Ureter (tissue), 1 donor: ENCODE results near the gene CPNE2. TPM values are rescaled to one million over a fixed set of nuclear protein-coding genes. Genes with fewer than 3 reads are reported as not detected.
"Not testable (repeated sequence)": the region's sequence is repeated elsewhere in the genome, so short reads cannot be mapped to it uniquely, and the experiment has no call there.

ENCODE experiments used
- DNase-seq: peaks from one replicate; pipeline ENCODE4 v3.0.0-alpha.2; 2020; ENCODE audit warnings: low spot score
- total RNA-seq: library from RNA; stranded (reverse); gene quantifications from one replicate; pipeline ENCODE4 v1.2.4, GENCODE V29; 2023
- donor health status: DM: yes; HTN: yes; CAD: no.

CPNE2 gene
- 19.8 TPM for total RNA-seq

DNA sequence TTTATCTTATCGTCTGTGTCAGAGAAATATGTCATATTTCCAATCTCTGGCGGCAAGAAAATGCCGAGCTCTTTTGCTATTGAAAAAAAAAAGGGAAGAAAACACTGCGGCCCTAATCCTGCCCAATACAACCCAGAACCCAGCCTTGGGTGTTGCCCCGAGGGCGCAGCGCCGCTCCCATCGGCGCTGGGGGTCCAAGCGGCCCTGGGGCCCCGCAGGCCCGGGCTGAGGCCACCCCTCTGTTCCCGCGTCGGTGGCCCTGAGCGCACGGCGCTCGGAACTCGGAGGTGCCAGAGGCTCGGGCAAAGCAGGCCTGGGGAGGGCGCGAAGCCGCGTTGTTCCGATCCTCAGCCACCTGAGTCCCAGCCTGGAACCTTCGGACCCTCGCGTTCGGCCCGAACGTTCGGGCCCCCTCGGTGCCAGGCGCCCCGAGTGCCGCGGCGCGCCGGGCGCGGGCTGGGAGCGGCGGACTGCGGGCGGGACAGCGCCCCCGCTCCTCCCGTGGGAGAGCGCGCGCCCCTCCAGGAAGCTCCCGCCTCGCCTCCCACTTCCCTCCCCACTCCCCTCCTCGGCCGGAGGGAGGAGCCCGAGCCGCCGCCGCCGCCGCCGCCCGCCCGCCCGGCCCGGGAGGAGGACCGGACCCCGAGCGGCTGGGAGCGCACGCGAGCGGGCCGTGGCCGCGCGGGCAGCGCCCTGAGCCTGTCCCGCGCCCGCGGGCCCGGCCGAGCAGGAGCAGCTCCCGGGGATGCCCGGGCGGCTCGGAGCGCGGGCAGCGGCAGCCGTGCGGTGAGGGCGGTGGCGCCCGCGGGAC is at the start of gene CPNE2:
Gene CPNE2, plus strand, starts transcription at position 609 of the 811 bp plus-strand sequence. CDS start 18,160 bp downstream, outside the sequence.
- DNase-seq, result peak; percentile 56

GRCh38 chr16:57043248-57043647 is 49.1 kb upstream of the CPNE2 start:
- no peak for DNase-seq

DNA sequence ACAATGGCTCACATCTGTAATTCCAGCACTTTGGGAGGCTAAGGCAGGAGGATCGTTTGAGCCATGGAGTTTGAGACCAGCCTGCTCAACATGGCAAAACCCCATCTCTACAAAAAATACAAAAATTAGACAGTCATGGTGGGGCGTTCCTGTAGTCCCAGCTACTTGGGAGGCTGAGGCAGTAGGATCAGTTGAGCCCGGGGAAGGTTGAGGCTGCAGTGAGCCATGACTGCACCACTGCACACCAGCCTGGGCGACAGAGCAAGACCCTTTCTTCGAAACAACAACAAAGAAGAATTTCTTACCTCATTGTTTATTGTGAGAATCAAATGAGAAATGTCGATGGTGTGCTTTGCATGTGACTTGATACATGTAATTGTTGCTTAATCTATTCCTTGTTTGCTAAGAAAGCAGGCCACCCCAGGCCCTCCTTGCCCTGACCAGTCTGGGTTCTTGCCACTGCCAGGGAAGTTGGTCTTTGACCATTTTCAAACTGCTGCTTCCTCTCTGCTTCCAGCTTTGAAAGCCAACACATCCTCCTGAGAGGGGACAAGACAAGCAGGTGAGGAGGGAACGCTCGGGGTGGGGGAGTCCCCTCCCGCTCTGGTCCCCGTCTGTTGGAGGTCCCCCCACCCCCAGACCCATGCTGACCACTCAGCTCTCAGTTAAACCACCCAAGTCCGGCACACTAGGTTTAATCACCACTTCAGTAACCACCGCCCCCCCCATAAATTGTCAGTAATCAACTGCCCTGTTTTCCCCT is 47.3 kb upstream of the CPNE2 start:
- DNase-seq, result no peak

GRCh38 chr16:57045694-57046381 is 46.5 kb upstream of the CPNE2 start:
- DNase-seq, result peak; percentile 71

DNA sequence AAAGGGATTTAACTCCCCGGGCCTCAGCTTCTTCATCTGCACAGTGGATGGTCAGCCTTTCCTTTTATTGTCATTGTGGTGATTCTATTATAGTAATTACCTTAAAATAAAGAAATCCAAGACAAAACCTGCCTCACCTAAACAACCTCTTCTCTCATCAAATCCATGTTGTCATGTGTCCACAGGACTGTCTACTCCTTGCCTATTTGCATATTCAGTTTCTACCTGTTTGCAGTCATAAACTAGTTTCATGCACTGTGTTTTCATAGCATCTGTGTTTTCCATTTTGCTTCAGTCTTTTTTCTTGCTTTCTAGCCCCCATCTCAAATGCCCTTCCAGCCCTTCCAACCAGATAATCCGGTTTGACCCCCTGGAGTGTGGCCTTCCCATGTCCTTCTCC is 44.3 kb upstream of the CPNE2 start:
- DNase-seq, result no peak

GRCh38 chr16:57049678-57050077 is 42.7 kb upstream of the CPNE2 start:
- DNase-seq, result no peak

DNA sequence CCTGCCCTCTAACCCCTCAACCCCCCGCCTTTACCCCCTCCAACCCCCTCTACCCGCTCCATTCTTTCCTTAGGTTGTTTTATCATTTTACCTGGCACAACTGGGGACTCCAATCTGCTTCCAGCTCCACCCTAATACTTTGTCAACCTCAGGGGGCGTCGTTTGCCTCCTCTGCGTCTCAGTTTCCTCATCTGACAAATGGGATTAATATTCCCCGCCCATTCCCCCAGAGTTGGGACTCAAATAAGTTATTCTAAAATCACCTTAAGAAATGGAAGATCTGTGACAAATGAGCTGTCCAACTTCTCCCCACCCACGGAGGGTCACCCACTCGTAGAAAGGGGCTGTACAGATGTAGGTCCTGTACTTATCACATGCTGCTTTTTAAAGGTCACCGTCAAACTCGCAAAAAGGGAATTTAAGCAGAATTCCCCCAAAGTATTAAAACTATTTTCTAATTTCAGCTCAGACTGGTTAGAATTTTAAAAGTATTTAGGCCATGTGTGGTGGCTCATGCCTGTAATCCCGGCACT is 40.6 kb upstream of the CPNE2 start:
- DNase-seq, result no peak

DNA sequence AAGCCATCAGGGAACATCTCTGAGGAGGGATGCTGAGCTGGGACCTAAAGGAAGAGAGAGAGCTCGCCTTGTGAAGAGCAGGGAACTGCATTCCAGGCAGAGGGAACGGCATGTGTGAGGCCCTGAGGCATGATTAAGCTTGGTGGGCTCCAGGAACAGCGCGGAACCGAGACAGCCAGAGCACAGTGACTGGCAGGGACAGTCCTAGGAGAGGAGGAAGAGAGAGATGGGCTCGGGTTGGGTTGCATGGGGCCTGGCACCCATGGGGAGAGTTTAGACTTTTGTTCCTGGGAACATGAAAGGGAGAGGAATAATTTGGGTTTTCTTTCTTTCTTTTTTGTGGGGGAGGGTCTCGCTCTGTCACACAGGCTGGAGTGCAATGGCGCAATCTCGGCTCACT is 39.2 kb upstream of the CPNE2 start:
- no peak for DNase-seq

GRCh38 chr16:57054338-57054737 is 38.0 kb upstream of the CPNE2 start:
- DNase-seq, result no peak

DNA sequence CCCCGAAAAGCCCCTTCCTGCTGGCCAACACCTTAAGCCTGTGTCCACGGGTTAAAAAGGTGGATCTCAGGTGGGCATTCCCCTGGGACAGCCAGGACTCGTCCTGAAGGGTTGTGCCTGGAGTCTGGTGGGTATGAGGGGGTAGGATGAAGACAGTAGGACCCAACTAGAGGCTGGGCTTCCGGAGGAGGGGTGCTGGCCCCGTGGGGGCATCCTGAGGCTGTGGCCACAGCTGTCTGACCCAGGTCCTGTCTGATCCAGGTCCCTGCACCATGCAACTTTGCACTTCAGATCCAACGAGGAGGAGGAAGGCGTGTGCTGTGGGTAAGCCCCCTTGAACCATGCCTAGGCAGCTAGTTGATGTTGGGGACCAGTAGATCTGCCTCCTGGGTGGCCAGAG is 37.6 kb upstream of the CPNE2 start:
- DNase-seq, result no peak

DNA sequence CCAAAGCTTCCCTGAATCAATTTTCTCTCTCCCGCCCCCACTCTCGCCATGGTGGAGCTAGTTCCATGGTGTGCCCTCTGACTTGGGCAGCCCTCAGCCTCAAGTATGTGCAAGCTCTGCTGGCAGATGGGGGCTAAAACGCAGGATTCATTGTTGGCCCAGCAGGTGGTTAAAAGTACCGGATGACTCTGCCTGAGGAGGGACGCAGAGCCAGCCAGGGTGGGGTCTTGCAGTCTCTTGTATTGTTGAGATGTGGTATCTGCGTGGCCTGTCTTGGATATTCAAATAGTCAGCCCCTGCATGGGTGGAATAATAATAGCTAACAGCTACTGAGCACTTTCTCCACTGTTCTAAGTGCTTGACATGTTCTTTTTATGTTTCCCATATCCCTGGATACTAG is 36.7 kb upstream of the CPNE2 start:
- no peak for DNase-seq

DNA sequence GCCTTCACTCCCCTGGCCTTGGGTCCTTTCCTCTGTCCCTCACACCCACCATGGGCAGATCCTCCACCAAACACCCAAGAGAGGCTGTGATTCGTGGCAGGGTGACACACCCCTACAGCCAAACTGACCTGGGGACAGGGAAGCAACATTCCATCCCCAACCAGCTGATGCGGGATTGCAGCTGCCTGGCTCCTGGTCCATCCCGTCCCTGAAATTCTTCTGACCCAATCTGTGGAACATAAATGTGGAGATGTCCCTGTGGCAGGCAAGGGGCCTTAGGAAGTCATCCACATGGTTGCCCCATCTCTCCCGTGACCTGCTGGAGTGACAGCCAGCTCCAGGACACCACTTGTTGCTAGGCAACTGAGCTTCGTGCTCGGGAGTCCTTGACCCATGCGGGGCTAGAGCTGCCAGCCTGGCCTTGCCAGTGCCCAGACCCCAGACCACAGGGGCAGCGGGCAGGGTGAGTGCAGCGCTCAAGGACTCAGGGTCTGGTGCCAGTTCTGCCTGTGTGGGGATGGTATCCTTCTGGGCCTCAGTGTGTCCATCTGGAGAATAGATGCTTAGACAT is 34.0 kb upstream of the CPNE2 start:
- DNase-seq, result no peak

DNA sequence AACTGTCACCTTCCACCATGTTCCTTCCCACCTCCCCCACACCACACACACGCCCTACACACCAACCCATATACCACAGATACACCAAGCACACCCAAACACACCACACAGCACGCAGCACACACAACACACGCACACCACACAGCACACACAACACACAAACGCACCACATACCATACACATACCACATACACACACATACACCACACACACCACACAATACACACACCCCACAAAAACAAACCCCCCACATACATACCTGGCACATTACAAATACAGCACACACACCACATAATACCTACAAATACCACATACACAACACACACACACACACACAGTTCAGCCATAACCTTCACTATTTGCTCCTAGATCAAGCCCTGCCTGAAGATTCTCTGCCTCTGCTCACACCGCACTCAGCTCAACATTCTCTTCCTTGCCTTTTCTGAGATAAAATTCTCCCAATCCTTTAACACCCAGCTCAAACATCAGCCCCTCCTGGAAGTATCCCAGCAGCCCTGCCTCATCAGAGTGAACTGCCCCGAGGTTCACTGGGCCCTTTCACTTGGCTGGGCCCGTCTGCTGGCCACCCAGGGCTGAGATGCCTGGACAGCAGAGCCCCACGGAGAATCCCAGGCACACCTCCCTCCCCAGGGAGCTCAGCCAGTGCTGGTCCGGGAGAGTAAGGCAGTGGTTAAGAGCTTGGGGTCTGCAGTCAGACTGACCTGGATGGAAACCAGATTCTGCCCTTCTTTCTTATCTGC is 31.9 kb upstream of the CPNE2 start:
- DNase-seq, result no peak

DNA sequence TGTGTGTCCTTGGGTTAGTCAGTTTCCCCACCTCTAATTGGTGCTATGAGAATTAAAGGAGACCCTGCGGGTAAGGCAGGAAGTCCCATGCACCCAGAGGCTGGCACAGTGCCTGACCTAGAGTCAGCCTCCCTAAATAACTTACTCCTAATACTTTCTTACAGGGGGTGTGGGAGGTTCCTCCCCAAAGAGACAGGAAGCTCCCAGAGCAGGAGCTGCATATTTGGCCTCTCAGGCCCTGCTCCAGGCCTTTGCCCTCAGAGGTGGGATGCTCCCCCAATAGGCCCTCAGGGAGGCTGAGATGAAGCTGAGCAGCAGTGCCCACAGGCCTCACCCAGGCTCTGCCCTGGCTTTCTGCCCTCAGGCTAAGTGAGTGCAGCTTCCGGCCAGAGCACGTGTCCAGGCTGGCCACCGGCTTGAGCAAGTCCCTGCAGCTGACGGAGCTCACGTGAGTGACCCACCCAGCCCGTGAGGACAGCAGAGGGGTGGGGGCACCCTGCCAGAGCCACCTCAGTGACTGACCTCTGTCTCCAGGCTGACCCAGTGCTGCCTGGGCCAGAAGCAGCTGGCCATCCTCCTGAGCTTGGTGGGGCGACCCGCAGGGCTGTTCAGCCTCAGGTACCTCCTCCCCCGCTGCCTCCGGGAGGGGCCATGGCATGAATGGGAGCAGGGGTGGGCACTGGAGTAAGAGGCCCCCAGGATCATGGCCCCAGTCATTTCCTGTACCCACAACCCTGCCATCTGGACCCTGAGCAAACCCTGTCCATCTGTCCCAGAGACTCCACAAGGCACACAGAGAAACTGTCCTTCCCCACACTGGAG is 31.1 kb upstream of the CPNE2 start:
- DNase-seq, result peak; percentile 84

DNA sequence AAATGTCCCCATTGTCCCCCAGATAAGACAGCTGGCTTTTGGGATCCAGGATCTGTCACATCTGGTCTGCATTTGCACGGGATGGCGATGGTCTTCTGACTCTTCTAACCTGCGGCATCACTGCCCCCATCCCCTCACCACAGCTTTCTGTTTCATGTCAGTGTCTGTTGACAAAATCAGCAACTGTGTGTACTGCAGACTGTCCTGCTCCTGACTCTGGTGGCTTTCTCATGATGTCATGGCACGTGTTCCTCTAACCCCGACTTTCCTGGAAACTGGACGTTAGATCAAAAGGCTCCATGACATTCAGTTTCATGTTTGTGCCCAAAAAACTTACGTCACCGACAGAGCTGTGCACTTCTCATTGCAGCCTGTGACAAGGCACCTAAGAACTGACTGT is 30.1 kb upstream of the CPNE2 start:
- DNase-seq, result no peak

DNA sequence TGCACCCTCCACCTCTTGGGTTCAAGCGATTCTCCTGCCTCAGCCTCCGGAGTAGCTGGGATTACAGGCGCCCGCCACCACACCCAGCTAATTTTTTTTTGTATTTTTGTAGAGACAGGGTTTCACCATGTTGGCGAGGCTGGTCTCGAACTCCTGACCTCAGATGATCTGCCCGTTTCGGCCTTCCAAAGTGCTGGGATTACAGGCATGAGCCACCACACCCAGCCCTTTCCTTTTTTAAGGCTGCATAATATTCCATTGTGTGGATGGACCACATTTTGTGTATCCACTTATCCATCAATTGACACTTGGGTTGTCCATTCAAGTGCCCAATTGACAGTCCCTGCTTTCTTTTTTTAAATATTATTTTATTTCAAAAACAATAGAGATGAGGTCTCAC is 29.2 kb upstream of the CPNE2 start:
- not testable (repeated sequence) for DNase-seq

DNA sequence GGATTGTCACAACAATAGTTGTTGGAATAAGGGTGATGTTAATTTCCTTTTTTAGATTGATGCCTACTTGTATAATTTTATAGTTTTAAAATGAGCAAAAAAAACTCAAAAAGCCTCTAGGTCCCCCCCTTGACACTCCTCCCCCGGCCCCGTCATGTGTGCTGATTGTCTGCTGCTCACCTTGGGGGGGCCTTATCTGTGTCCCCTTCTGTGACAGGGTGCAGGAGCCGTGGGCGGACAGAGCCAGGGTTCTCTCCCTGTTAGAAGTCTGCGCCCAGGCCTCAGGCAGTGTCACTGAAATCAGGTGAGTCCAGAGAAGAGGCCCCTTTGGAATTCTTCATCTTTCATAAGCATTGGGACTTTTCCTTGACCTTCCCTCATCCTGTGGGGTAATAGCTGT is 27.4 kb upstream of the CPNE2 start:
- no peak for DNase-seq

DNA sequence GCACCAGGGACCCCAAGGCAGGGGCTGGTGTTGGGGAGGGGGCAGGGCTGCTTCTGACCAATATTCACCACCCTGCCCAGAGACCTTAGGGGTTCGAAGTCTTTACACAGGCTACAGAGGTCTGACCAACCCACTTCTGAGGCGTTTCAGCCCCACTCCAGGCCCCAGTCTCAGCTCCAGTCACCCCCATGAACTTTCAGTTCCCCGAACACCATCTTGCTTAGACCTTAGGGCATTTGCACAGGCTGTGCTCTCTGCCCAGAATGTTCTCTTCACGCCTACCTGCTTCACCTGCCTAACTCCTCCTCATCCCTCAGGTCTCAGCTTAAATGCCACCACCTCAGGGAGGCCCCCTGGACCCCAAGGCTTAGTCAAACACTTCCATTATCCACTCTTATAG is 25.8 kb upstream of the CPNE2 start:
- DNase-seq, result no peak

- DNase-seq, result no peak
Measured at GRCh38 chr16:57067347-57067746, 25.0 kb upstream of the CPNE2 start.

- DNase-seq, result no peak
Measured at GRCh38 chr16:57069053-57069452, 23.3 kb upstream of the CPNE2 start.
